Measurements from ENCODE around the gene HDLBP. TPM values are rescaled to one million over a fixed set of nuclear protein-coding genes. Genes with fewer than 3 reads are reported as not detected.
A peak's percentile ranks its signal among the peaks of the same experiment; 100 is the strongest.

HDLBP gene
- total RNA-seq, 1 donor from 2014 or later: 805 TPM

GRCh38 chr2:241289597-241289996 lies 25.9 kb downstream of the HDLBP start:
- Histone ChIP-seq H3K27me3 (ENCODE audit: control insufficient read depth, insufficient read depth, low read length) (no peaks in the 10 kb centered on the region), H3K36me3 (ENCODE audit: control insufficient read depth, insufficient read depth, low read length) (peaks cover 1% of the 10 kb centered on the region), H3K4me3 (ENCODE audit: low read depth, low read length) (no peak overlapping the region)
- peak; percentile 22 for TF ChIP-seq CTCF (IDR thresholded peaks at IDR 0.05; ENCODE audit: insufficient read depth, low read length, severe bottlenecking)
- DNase-seq (ENCODE audit: low read depth): no peak
- FAIRE-seq: no peak

GRCh38 chr2:241289053-241289452 lies 26.4 kb downstream of the HDLBP start:
- no peak for DNase-seq (ENCODE audit: low read depth)
- no peak for FAIRE-seq
- Histone ChIP-seq H3K27me3 (ENCODE audit: control insufficient read depth, insufficient read depth, low read length) (no peaks in the 10 kb centered on the region), H3K36me3 (ENCODE audit: control insufficient read depth, insufficient read depth, low read length) (peaks cover 1% of the 10 kb centered on the region), H3K4me3 (ENCODE audit: low read depth, low read length) (no peak overlapping the region)
- TF ChIP-seq CTCF (IDR thresholded peaks at IDR 0.05; ENCODE audit: insufficient read depth, low read length, severe bottlenecking): no peak

GRCh38 chr2:241288324-241288888 lies 27.1 kb downstream of the HDLBP start:
- DNase-seq (ENCODE audit: low read depth) (peak; percentile 57), FAIRE-seq (no peak)
- TF ChIP-seq CTCF (IDR thresholded peaks at IDR 0.05; ENCODE audit: insufficient read depth, low read length, severe bottlenecking): no peak
- H3K27me3 ChIP-seq (ENCODE audit: control insufficient read depth, insufficient read depth, low read length): no peaks in the 10 kb centered on the region
- no peak overlapping the region for H3K4me3 ChIP-seq (ENCODE audit: low read depth, low read length)
- H3K36me3 ChIP-seq (ENCODE audit: control insufficient read depth, insufficient read depth, low read length): peaks cover 1% of the 10 kb centered on the region

- H3K4me3 ChIP-seq (ENCODE audit: low read depth, low read length): no peak overlapping the region
- H3K36me3 ChIP-seq (ENCODE audit: control insufficient read depth, insufficient read depth, low read length): peaks cover 1% of the 10 kb centered on the region
- no peak for FAIRE-seq
- H3K27me3 ChIP-seq (ENCODE audit: control insufficient read depth, insufficient read depth, low read length): no peaks in the 10 kb centered on the region
- no peak for TF ChIP-seq CTCF (IDR thresholded peaks at IDR 0.05; ENCODE audit: insufficient read depth, low read length, severe bottlenecking)
- no peak for DNase-seq (ENCODE audit: low read depth)
These were observed 29.0 kb downstream of the HDLBP start for GRCh38 chr2:241286348-241287090.

DNA sequence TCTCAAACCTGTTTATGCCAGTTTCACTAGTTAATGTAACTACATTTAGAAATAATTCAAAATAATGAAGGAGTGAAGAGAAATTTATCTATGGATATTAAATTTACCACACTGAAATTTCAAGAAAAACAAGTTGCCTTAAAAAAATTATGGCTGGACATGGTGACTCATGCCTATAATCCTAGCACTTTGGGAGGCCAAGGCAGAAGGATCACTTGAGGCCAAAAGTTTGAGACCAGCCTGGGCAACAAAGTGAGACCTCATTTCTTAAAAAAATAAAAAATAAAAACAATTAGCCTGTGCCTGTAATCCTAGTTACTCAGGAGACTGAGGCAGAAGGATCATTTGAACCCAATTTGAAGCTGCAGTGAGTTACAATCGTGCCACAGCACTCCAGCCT lies 29.9 kb downstream of the HDLBP start:
- no peaks in the 10 kb centered on the region for H3K27me3 ChIP-seq (ENCODE audit: control insufficient read depth, insufficient read depth, low read length)
- H3K36me3 ChIP-seq (ENCODE audit: control insufficient read depth, insufficient read depth, low read length): no peaks in the 10 kb centered on the region
- DNase-seq (ENCODE audit: low read depth) (no peak), FAIRE-seq (no peak)
- no peak overlapping the region for H3K4me3 ChIP-seq (ENCODE audit: low read depth, low read length)
- TF ChIP-seq CTCF (IDR thresholded peaks at IDR 0.05; ENCODE audit: insufficient read depth, low read length, severe bottlenecking): no peak

All from bronchial epithelial cell (primary cell).